ENCODE results near the gene KRTAP10-4. TPM values are rescaled to one million over a fixed set of nuclear protein-coding genes. Genes with fewer than 3 reads are reported as not detected.
"Not testable (repeated sequence)": the region's sequence is repeated elsewhere in the genome, so short reads cannot be mapped to it uniquely, and the experiment has no call there.

The KRTAP10-4 gene
- total and polyA plus RNA-seq, 12 donors = not detected

DNA sequence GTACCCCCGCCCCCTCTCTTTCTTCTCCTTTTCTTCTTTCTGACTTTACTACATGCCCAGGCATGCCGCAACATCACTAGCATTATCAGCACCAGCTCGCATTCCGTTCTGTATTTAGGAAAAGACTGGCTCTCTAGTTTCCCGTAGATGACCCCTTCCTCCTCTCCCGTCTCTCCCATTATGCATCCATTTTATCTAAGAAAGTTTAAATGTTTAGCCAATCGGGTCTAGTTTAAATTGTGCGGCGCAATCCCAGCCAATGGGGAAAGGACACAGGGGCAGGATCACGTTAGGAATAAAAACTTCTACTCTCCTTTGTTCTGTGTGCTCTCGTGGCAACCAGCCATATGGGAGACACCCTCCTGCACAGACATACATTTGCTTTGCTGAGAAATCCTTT is 24.5 kb downstream of the KRTAP10-4 start:
- ATAC-seq (no peak), DNase-seq (no peak)
- Histone ChIP-seq H3K4me1 (peaks cover 0 to 4% (median 0%) of the 10 kb centered on the region in 9 donors), H3K4me3 (no peak overlapping the region), H3K27me3 (peaks cover 0 to 61% (median 14%) of the 10 kb centered on the region in 7 donors), H3K27ac (no peak overlapping the region), H3K36me3 (no peaks in the 10 kb centered on the region), H3K9me3 (peaks cover 0 to 10% (median 0%) of the 10 kb centered on the region in 11 donors)
- intact Hi-C loops (cut with DNase I) = no loop called here
- WGBS, 2 donors = 58% methylated on average over 11 of the region's 11 CpGs
- no peak for TF ChIP-seq CTCF (IDR thresholded peaks at IDR 0.05)

GRCh38 chr21:44599264-44600029 is 25.9 kb downstream of the KRTAP10-4 start:
- peaks cover 0 to 17% (median 0%) of the 10 kb centered on the region in 11 donors for H3K9me3 ChIP-seq
- H3K36me3 ChIP-seq = no peaks in the 10 kb centered on the region
- no peak for TF ChIP-seq CTCF (IDR thresholded peaks at IDR 0.05)
- DNase-seq (no peak), ATAC-seq (no peak)
- H3K4me3 ChIP-seq = no peak overlapping the region
- WGBS, 2 donors = 79 to 83% methylated on average over 8 of the region's 8 CpGs
- H3K27me3 ChIP-seq = peaks cover 0 to 61% (median 19%) of the 10 kb centered on the region in 7 donors
- H3K27ac ChIP-seq = no peak overlapping the region
- no peaks in the 10 kb centered on the region for H3K4me1 ChIP-seq
- intact Hi-C loops (cut with DNase I) = no loop called here

GRCh38 chr21:44600118-44600978 is 26.8 kb downstream of the KRTAP10-4 start, which contains the start of gene KRTAP10-7:
TSS of gene KRTAP10-7 (plus strand) at chr21:44600597. CDS start at chr21:44600622, 25 bp downstream.
- H3K4me3 ChIP-seq; DNase-seq; H3K36me3 ChIP-seq; H3K4me1 ChIP-seq; intact Hi-C loops (cut with DNase I); H3K27ac ChIP-seq: not testable (repeated sequence)
- Histone ChIP-seq H3K9me3 (peaks cover 0 to 19% (median 0%) of the 10 kb centered on the region in 11 donors), H3K27me3 (peaks cover 0 to 61% (median 18%) of the 10 kb centered on the region in 7 donors)
- 71 to 75% methylated on average over 20 to 23 of the region's 23 CpGs for WGBS, 2 donors
- peak in 3 of 8 donors; percentile 29 to 58 (median 41) for ATAC-seq

DNA sequence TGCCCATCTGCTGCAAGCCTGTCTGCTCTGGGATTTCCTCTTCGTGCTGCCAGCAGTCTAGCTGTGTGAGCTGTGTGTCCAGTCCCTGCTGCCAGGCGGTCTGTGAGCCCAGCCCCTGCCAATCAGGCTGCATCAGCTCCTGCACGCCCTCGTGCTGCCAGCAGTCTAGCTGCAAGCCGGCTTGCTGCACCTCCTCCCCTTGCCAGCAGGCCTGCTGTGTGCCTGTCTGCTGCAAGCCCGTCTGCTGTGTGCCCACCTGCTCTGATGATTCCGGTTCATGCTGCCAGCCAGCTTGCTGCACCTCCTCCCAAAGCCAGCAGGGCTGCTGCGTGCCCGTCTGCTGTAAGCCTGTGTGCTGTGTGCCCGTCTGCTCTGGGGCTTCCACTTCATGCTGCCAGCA is 27.6 kb downstream of the KRTAP10-4 start:
- H3K4me1 ChIP-seq; intact Hi-C loops (cut with DNase I); H3K36me3 ChIP-seq; H3K4me3 ChIP-seq; H3K27ac ChIP-seq; DNase-seq: not testable (repeated sequence)
- WGBS, 2 donors = 72 to 74% methylated on average over 9 to 10 of the region's 10 CpGs
- peak in 1 of 8 donors; percentile 22 for ATAC-seq
- peaks cover 0 to 21% (median 0%) of the 10 kb centered on the region in 11 donors for H3K9me3 ChIP-seq
- peaks cover 0 to 61% (median 18%) of the 10 kb centered on the region in 7 donors for H3K27me3 ChIP-seq

Measured in heart right ventricle (tissue), 16 donors.